ENCODE measurements around the gene OR13J1.

DNA sequence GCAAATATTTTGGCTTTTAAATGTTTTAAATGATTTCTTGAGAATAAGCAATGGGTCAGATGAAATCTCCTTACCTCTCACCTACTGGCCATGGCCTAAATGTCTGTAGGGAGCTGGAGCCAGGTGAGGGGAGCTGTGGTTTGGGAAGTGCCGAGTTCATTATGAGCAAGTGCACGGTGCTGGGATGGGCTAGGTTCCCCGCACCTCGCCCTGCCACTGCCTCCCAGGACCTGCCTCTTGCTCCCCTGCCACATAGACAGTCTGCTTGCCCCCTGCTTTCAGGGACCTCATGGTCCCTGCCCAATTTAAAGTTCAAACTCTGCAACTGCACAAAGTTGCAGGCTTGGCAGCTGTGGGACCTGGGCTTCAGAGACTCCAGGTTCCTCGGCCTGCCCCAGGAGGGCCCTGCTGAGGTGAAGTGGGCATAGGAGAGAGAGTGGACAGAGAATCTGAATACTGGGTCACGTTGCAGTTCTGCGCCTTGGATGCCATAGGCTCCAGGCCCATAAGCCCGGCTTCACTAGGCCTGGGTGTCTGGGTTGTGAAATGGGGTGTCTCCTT is 5.4 kb downstream of the OR13J1 start:
- TF ChIP-seq TAF1 (conservative IDR thresholded peaks at IDR 0.05) (no peak), FOXA1 (IDR thresholded peaks at IDR 0.05) (no peak)
- TF ChIP-seq, protein P1, sequence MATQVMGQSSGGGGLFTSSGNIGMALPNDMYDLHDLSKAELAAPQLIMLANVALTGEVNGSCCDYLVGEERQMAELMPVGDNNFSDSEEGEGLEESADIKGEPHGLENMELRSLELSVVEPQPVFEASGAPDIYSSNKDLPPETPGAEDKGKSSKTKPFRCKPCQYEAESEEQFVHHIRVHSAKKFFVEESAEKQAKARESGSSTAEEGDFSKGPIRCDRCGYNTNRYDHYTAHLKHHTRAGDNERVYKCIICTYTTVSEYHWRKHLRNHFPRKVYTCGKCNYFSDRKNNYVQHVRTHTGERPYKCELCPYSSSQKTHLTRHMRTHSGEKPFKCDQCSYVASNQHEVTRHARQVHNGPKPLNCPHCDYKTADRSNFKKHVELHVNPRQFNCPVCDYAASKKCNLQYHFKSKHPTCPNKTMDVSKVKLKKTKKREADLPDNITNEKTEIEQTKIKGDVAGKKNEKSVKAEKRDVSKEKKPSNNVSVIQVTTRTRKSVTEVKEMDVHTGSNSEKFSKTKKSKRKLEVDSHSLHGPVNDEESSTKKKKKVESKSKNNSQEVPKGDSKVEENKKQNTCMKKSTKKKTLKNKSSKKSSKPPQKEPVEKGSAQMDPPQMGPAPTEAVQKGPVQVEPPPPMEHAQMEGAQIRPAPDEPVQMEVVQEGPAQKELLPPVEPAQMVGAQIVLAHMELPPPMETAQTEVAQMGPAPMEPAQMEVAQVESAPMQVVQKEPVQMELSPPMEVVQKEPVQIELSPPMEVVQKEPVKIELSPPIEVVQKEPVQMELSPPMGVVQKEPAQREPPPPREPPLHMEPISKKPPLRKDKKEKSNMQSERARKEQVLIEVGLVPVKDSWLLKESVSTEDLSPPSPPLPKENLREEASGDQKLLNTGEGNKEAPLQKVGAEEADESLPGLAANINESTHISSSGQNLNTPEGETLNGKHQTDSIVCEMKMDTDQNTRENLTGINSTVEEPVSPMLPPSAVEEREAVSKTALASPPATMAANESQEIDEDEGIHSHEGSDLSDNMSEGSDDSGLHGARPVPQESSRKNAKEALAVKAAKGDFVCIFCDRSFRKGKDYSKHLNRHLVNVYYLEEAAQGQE (IDR thresholded peaks at IDR 0.05): no peak
- TF ChIP-seq, protein P2, sequence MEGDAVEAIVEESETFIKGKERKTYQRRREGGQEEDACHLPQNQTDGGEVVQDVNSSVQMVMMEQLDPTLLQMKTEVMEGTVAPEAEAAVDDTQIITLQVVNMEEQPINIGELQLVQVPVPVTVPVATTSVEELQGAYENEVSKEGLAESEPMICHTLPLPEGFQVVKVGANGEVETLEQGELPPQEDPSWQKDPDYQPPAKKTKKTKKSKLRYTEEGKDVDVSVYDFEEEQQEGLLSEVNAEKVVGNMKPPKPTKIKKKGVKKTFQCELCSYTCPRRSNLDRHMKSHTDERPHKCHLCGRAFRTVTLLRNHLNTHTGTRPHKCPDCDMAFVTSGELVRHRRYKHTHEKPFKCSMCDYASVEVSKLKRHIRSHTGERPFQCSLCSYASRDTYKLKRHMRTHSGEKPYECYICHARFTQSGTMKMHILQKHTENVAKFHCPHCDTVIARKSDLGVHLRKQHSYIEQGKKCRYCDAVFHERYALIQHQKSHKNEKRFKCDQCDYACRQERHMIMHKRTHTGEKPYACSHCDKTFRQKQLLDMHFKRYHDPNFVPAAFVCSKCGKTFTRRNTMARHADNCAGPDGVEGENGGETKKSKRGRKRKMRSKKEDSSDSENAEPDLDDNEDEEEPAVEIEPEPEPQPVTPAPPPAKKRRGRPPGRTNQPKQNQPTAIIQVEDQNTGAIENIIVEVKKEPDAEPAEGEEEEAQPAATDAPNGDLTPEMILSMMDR (IDR thresholded peaks at IDR 0.05; ENCODE audit: low read depth, low read length, missing input control): no peak
